ENCODE measurements around the gene PCDH7. TPM values are rescaled to one million over a fixed set of nuclear protein-coding genes. Genes with fewer than 3 reads are reported as not detected.

PCDH7 gene
- polyA plus RNA-seq, 1 donor from 2014 or later: 12.6 TPM

GRCh38 chr4:30746735-30747134, 26.6 kb downstream of the PCDH7 start (continued):
- TF ChIP-seq EZH2 (IDR thresholded peaks at IDR 0.05; ENCODE audit: borderline replicate concordance, insufficient read depth, low read length, poor library complexity, severe bottlenecking) (no peak), POLR2AphosphoS5 (IDR thresholded peaks at IDR 0.05) (no peak), RAD21 (conservative IDR thresholded peaks at IDR 0.05) (no peak), MXI1 (conservative IDR thresholded peaks at IDR 0.05; ENCODE audit: poor library complexity, severe bottlenecking) (no peak), TAF1 (IDR thresholded peaks at IDR 0.05; ENCODE audit: low read depth) (no peak)

GRCh38 chr4:30753316-30753715, 33.1 kb downstream of the PCDH7 start:
- H3F3A ChIP-seq (ENCODE audit: insufficient read depth, low read length, poor library complexity, severe bottlenecking): no peaks in the 10 kb centered on the region
- H4K20me1 ChIP-seq (ENCODE audit: insufficient read depth): no peaks in the 10 kb centered on the region
- H3K9me3 ChIP-seq (ENCODE audit: low read length): no peaks in the 10 kb centered on the region
- no peak overlapping the region for H3K9ac ChIP-seq (ENCODE audit: low read length)
- TF ChIP-seq TAF1 (IDR thresholded peaks at IDR 0.05; ENCODE audit: low read depth) (no peak), CTCF (IDR thresholded peaks at IDR 0.05; ENCODE audit: poor library complexity, severe bottlenecking) (no peak), MXI1 (conservative IDR thresholded peaks at IDR 0.05; ENCODE audit: poor library complexity, severe bottlenecking) (no peak), REST (IDR thresholded peaks at IDR 0.05; ENCODE audit: borderline replicate concordance) (no peak), SMC3 (conservative IDR thresholded peaks at IDR 0.05; ENCODE audit: poor library complexity) (no peak), RAD21 (conservative IDR thresholded peaks at IDR 0.05) (no peak), EZH2 (IDR thresholded peaks at IDR 0.05; ENCODE audit: borderline replicate concordance, insufficient read depth, low read length, poor library complexity, severe bottlenecking) (no peak), EP300 (conservative IDR thresholded peaks at IDR 0.05; ENCODE audit: poor library complexity, severe bottlenecking) (no peak)
- no peaks in the 10 kb centered on the region for H3K36me3 ChIP-seq (ENCODE audit: insufficient read depth, low read length)
- no peak overlapping the region for H3K4me3 ChIP-seq (ENCODE audit: low read length)
- no peaks in the 10 kb centered on the region for H3K9me2 ChIP-seq (ENCODE audit: insufficient read depth, low read length)
- no peaks in the 10 kb centered on the region for H3K79me2 ChIP-seq (replicated peaks; ENCODE audit: insufficient read depth, low read length)
- H3K4me2 ChIP-seq (ENCODE audit: low read length): no peak overlapping the region
- no peak overlapping the region for H2AFZ ChIP-seq (ENCODE audit: low read depth, low read length)
- H3K27ac ChIP-seq (ENCODE audit: low read length): no peak overlapping the region
- no peaks in the 10 kb centered on the region for H3K27me3 ChIP-seq (ENCODE audit: insufficient read depth, low read depth, low read length)

GRCh38 chr4:30754021-30754420, 33.9 kb downstream of the PCDH7 start:
- no peak overlapping the region for H3K9ac ChIP-seq (ENCODE audit: low read length)
- no peaks in the 10 kb centered on the region for H3K79me2 ChIP-seq (replicated peaks; ENCODE audit: insufficient read depth, low read length)
- H2AFZ ChIP-seq (ENCODE audit: low read depth, low read length): no peak overlapping the region
- no peaks in the 10 kb centered on the region for H3K9me3 ChIP-seq (ENCODE audit: low read length)
- no peaks in the 10 kb centered on the region for H3F3A ChIP-seq (ENCODE audit: insufficient read depth, low read length, poor library complexity, severe bottlenecking)
- H3K27ac ChIP-seq (ENCODE audit: low read length): no peak overlapping the region
- H3K4me3 ChIP-seq (ENCODE audit: low read length): no peak overlapping the region
- TF ChIP-seq EP300 (conservative IDR thresholded peaks at IDR 0.05; ENCODE audit: poor library complexity, severe bottlenecking) (no peak), REST (IDR thresholded peaks at IDR 0.05; ENCODE audit: borderline replicate concordance) (no peak), SMC3 (conservative IDR thresholded peaks at IDR 0.05; ENCODE audit: poor library complexity) (no peak), TAF1 (IDR thresholded peaks at IDR 0.05; ENCODE audit: low read depth) (no peak), POLR2AphosphoS5 (IDR thresholded peaks at IDR 0.05) (no peak)
- no peak overlapping the region for H3K4me2 ChIP-seq (ENCODE audit: low read length)
- H3K27me3 ChIP-seq (ENCODE audit: insufficient read depth, low read depth, low read length): no peaks in the 10 kb centered on the region
- no peaks in the 10 kb centered on the region for H3K9me2 ChIP-seq (ENCODE audit: insufficient read depth, low read length)
- H4K20me1 ChIP-seq (ENCODE audit: insufficient read depth): no peaks in the 10 kb centered on the region
- no peaks in the 10 kb centered on the region for H3K36me3 ChIP-seq (ENCODE audit: insufficient read depth, low read length)
